ENCODE data around the gene SYNGR1. TPM values are rescaled to one million over a fixed set of nuclear protein-coding genes. Genes with fewer than 3 reads are reported as not detected.
"Not testable (repeated sequence)": the region's sequence is repeated elsewhere in the genome, so short reads cannot be mapped to it uniquely, and the experiment has no call there.

Gene SYNGR1
- total RNA-seq, 1 experiment from 2014 or later: 17.8 TPM

DNA sequence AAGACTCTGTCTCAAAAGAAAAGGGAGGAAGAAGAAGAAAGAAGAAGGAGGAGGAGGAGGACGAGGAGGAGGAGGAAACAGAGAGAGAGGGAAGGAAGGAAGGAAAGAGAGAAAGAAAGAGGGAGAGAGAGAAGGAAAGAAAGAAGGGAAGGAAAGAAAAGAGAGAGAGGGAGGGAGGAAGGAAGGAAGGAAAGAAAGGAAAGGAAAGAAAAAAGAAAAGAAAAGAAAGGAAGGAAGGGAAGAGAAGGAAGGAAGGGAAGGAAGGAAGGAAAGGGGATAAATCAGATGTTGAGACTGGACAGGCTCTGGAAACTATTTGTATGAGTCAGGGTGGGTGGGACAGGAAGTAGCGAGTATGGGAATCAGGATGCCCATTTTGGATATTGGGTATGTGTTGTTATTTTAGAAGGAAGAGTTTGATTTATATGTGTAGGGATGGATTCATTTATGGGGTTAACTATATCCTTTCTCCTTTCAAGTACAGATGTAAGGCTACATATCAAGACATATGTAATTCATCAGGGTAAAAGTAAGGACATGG lies 24.3 kb upstream of the SYNGR1 start:
- Histone ChIP-seq H3K4me3 (ENCODE audit: low read depth in 2 of 2, low read length in 2 of 2) (no peak overlapping the region), H3K9me3 (ENCODE audit: control insufficient read depth, insufficient read depth, low read depth, low read length) (no peaks in the 10 kb centered on the region), H3K27me3 (ENCODE audit: control insufficient read depth, insufficient read depth, low read length) (no peaks in the 10 kb centered on the region), H3K36me3 (ENCODE audit: control insufficient read depth, insufficient read depth, low read length) (no peaks in the 10 kb centered on the region), H3K27ac (ENCODE audit: low read length) (no peak overlapping the region), H3K4me1 (ENCODE audit: control insufficient read depth, insufficient read depth, low read length) (no peaks in the 10 kb centered on the region)
- no peak for DNase-seq (ENCODE audit: low read depth, low spot score)
- POLR2A ChIA-PET: no interaction called here
- TF ChIP-seq POLR2AphosphoS5 (IDR thresholded peaks at IDR 0.05; ENCODE audit: low read depth, low read length) (no peak), SIN3A (IDR thresholded peaks at IDR 0.05; ENCODE audit: borderline replicate concordance, insufficient read depth, low read depth, low read length) (no peak), TCF7L2 (IDR thresholded peaks at IDR 0.05; ENCODE audit: low read depth, low read length) (no peak), CTCF (IDR thresholded peaks at IDR 0.05) (no peak)
- TF ChIP-seq, protein P1, sequence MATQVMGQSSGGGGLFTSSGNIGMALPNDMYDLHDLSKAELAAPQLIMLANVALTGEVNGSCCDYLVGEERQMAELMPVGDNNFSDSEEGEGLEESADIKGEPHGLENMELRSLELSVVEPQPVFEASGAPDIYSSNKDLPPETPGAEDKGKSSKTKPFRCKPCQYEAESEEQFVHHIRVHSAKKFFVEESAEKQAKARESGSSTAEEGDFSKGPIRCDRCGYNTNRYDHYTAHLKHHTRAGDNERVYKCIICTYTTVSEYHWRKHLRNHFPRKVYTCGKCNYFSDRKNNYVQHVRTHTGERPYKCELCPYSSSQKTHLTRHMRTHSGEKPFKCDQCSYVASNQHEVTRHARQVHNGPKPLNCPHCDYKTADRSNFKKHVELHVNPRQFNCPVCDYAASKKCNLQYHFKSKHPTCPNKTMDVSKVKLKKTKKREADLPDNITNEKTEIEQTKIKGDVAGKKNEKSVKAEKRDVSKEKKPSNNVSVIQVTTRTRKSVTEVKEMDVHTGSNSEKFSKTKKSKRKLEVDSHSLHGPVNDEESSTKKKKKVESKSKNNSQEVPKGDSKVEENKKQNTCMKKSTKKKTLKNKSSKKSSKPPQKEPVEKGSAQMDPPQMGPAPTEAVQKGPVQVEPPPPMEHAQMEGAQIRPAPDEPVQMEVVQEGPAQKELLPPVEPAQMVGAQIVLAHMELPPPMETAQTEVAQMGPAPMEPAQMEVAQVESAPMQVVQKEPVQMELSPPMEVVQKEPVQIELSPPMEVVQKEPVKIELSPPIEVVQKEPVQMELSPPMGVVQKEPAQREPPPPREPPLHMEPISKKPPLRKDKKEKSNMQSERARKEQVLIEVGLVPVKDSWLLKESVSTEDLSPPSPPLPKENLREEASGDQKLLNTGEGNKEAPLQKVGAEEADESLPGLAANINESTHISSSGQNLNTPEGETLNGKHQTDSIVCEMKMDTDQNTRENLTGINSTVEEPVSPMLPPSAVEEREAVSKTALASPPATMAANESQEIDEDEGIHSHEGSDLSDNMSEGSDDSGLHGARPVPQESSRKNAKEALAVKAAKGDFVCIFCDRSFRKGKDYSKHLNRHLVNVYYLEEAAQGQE (IDR thresholded peaks at IDR 0.05; ENCODE audit: insufficient read depth in 1 of 2, low read depth in 2 of 2, low read length in 1 of 2): no peak
- no peak for ATAC-seq
- intact Hi-C loops (cut with micrococcal nuclease; ENCODE audit: unreplicated experiment) (no loop called here), in situ Hi-C loops (cut with HindIII; ENCODE audit: low pct_unique_long_range_greater_than_20kb, low sequenced_read_pairs) (no loop called here)
- no TSS peak for BruUV-seq (replicated peaks)
- CTCF ChIA-PET: interaction anchor here (0.7 kb wide), 2 partner anchors 198 to 305 kb away, joined by 6 read pairs; no protein-coding TSS in a partner anchor

DNA sequence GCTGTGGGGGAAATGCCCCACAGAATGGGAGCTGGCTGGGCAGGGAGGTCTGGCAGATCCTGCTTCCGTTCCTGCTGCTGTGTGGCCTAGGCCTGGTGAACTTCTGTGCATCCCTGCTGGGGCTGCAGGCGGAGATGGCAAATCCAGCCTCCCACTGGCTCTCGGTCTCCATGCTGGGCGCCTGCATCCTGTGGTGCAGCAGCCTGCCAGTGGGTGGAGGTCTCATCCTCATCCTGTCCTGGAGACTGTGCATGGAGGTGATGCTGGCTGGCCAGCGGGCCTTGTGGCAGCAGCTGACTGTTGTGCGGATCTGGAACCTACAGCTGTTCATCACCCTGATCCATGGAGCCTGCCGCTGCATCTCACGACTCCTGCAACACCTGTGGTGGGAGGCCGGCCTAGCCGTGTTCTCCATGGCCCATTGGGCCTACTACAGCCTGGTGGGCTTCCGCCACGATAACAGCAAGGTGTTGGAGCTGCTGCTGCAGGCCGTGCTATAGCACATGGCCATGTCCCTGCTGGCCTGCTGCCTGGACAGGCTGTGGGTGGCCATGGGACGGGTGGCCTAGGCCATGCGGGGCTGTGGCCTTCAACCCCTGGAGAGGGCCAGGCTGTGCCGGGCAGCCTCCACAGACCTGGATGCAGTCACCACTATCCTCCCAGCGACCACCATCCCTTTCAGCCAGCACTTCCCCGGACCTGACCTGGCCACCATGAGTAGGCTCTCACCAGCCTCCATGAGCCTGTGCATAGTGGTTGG lies 21.6 kb upstream of the SYNGR1 start:
- no peaks in the 10 kb centered on the region for H3K36me3 ChIP-seq (ENCODE audit: control insufficient read depth, insufficient read depth, low read length)
- H3K27ac ChIP-seq (ENCODE audit: low read length): no peak overlapping the region
- no peaks in the 10 kb centered on the region for H3K27me3 ChIP-seq (ENCODE audit: control insufficient read depth, insufficient read depth, low read length)
- ATAC-seq (no peak), DNase-seq (ENCODE audit: low read depth, low spot score) (no peak)
- no peaks in the 10 kb centered on the region for H3K4me1 ChIP-seq (ENCODE audit: control insufficient read depth, insufficient read depth, low read length)
- ChIA-PET POLR2A (no interaction called here), CTCF (interaction anchor here (0.6 kb wide), 2 partner anchors 14 to 78 kb away, joined by 3 to 13 read pairs; no protein-coding TSS in a partner anchor)
- no peak overlapping the region for H3K4me3 ChIP-seq (ENCODE audit: low read depth in 2 of 2, low read length in 2 of 2)
- intact Hi-C loops (cut with micrococcal nuclease; ENCODE audit: unreplicated experiment): no loop called here
- BruUV-seq (replicated peaks): no TSS peak
- in situ Hi-C loops (cut with HindIII; ENCODE audit: low pct_unique_long_range_greater_than_20kb, low sequenced_read_pairs): no loop called here
- no peaks in the 10 kb centered on the region for H3K9me3 ChIP-seq (ENCODE audit: control insufficient read depth, insufficient read depth, low read depth, low read length)
- TF ChIP-seq POLR2AphosphoS5 (IDR thresholded peaks at IDR 0.05; ENCODE audit: low read depth, low read length) (no peak), TCF7L2 (IDR thresholded peaks at IDR 0.05; ENCODE audit: low read depth, low read length) (no peak), SIN3A (IDR thresholded peaks at IDR 0.05; ENCODE audit: borderline replicate concordance, insufficient read depth, low read depth, low read length) (no peak), CTCF (IDR thresholded peaks at IDR 0.05) (no peak)
- TF ChIP-seq, protein P1 (IDR thresholded peaks at IDR 0.05; ENCODE audit: insufficient read depth in 1 of 2, low read depth in 2 of 2, low read length in 1 of 2): no peak

- H3K4me1 ChIP-seq (ENCODE audit: control insufficient read depth, insufficient read depth, low read length); H3K4me3 ChIP-seq (ENCODE audit: low read depth in 2 of 2, low read length in 2 of 2); POLR2A ChIA-PET; BruUV-seq (replicated peaks); H3K27me3 ChIP-seq (ENCODE audit: control insufficient read depth, insufficient read depth, low read length); DNase-seq (ENCODE audit: low read depth, low spot score); H3K36me3 ChIP-seq (ENCODE audit: control insufficient read depth, insufficient read depth, low read length); intact Hi-C loops (cut with micrococcal nuclease; ENCODE audit: unreplicated experiment); ATAC-seq; in situ Hi-C loops (cut with HindIII; ENCODE audit: low pct_unique_long_range_greater_than_20kb, low sequenced_read_pairs); H3K27ac ChIP-seq (ENCODE audit: low read length); H3K9me3 ChIP-seq (ENCODE audit: control insufficient read depth, insufficient read depth, low read depth, low read length): not testable (repeated sequence)
- CTCF ChIA-PET: interaction anchor here (1.1 to 1.3 kb wide), 2 partner anchors 9 to 13 kb away, joined by 3 to 4 read pairs; no protein-coding TSS in a partner anchor
Observed at GRCh38 chr22:39330553-39330952, 19.2 kb upstream of the SYNGR1 start.
